Neutrophil (primary cell): Measurements from ENCODE around the gene GJC1.

Source experiments
- H3K27ac ChIP-seq: fragments of 200-600 bp; sonication (generic); 2 replicates; pipeline ENCODE4 v1.5.1; 2016; ENCODE audit warnings: mild to moderate bottlenecking, moderate library complexity
- H3K27me3 ChIP-seq: fragments of 200-600 bp; sonication (generic); 2 replicates; pipeline ENCODE4 v1.6.0; 2016; ENCODE audit warnings: mild to moderate bottlenecking
- H3K36me3 ChIP-seq: fragments of 200-600 bp; sonication (generic); 2 replicates; pipeline ENCODE4 v1.5.1; 2017
- H3K4me1 ChIP-seq, 2 experiments: fragments of 200-600 bp in 1 of 2; sonication (generic) in 1 of 2; 1 replicate in 1 of 2; 2 replicates in 1 of 2; pipeline versions ENCODE4 v1.5.1 to v1.6.1; 2013 to 2016; ENCODE audit warnings: low read depth in 1 of 2, low read length in 1 of 2, mild to moderate bottlenecking in 1 of 2, moderate library complexity in 1 of 2; ENCODE audit not compliant: control insufficient read depth in 1 of 2, insufficient read depth in 1 of 2
- H3K4me3 ChIP-seq, 2 experiments: fragments of 200-600 bp in 1 of 2; sonication (generic) in 1 of 2; 1 replicate in 1 of 2; 2 replicates in 1 of 2; pipeline ENCODE4 v1.5.1; 2013 to 2016; ENCODE audit warnings: low read depth in 1 of 2, low read length in 1 of 2, mild to moderate bottlenecking in 1 of 2, moderate library complexity in 1 of 2
- H3K9me3 ChIP-seq: fragments of 200-600 bp; sonication (generic); 2 replicates; pipeline ENCODE4 v1.5.1; 2016
- CTCF ChIP-seq: fragments of 200-600 bp; sonication (generic); IDR thresholded peaks from 2 replicates; pipeline ENCODE4 v1.5.1; 2016; ENCODE audit warnings: antibody characterized with exemption

GJC1 gene

GRCh38 chr17:44864831-44865230 lies 34.7 kb upstream of the GJC1 start:
- Histone ChIP-seq H3K36me3 (peaks cover 95% of the 10 kb centered on the region), H3K27ac (no peak overlapping the region), H3K9me3 (no peaks in the 10 kb centered on the region), H3K27me3 (no peaks in the 10 kb centered on the region), H3K4me1 (no peaks in the 10 kb centered on the region), H3K4me3 (no peak overlapping the region)
- TF ChIP-seq CTCF, result no peak

- TF ChIP-seq CTCF, result no peak
- H3K36me3 ChIP-seq, result peaks cover 95% of the 10 kb centered on the region
- no peak overlapping the region for H3K4me3 ChIP-seq
- no peaks in the 10 kb centered on the region for H3K27me3 ChIP-seq
- no peaks in the 10 kb centered on the region for H3K4me1 ChIP-seq
- no peak overlapping the region for H3K27ac ChIP-seq
- H3K9me3 ChIP-seq, result no peaks in the 10 kb centered on the region
These were observed 33.2 kb upstream of the GJC1 start for GRCh38 chr17:44863061-44863918.

- H3K4me1 ChIP-seq, result no peaks in the 10 kb centered on the region
- H3K4me3 ChIP-seq, result no peak overlapping the region
- no peaks in the 10 kb centered on the region for H3K9me3 ChIP-seq
- H3K27ac ChIP-seq, result no peak overlapping the region
- no peak for TF ChIP-seq CTCF
- peaks cover 95% of the 10 kb centered on the region for H3K36me3 ChIP-seq
- no peaks in the 10 kb centered on the region for H3K27me3 ChIP-seq
These were observed 32.3 kb upstream of the GJC1 start for GRCh38 chr17:44862278-44862914.

- no peaks in the 10 kb centered on the region for H3K4me1 ChIP-seq
- H3K27ac ChIP-seq, result no peak overlapping the region
- peaks cover 98% of the 10 kb centered on the region for H3K36me3 ChIP-seq
- TF ChIP-seq CTCF, result no peak
- H3K27me3 ChIP-seq, result no peaks in the 10 kb centered on the region
- no peaks in the 10 kb centered on the region for H3K9me3 ChIP-seq
- no peak overlapping the region for H3K4me3 ChIP-seq
These were observed 29.6 kb upstream of the GJC1 start for GRCh38 chr17:44859701-44860100.

- H3K36me3 ChIP-seq, result peaks cover 97% of the 10 kb centered on the region
- H3K27ac ChIP-seq, result no peak overlapping the region
- no peak overlapping the region for H3K4me3 ChIP-seq
- no peak for TF ChIP-seq CTCF
- H3K4me1 ChIP-seq, result no peaks in the 10 kb centered on the region
- no peaks in the 10 kb centered on the region for H3K27me3 ChIP-seq
- H3K9me3 ChIP-seq, result no peaks in the 10 kb centered on the region
These were observed 24.1 kb upstream of the GJC1 start for GRCh38 chr17:44854192-44854591.
